H1 (cell line): Measurements from ENCODE around the gene MBNL1.

Source experiments
- CEBPB ChIP-seq: IDR thresholded peaks from 2 replicates; pipeline ENCODE4 v1.6.1; 2012; ENCODE audit warnings: low read depth, low read length
- EP300 ChIP-seq, 2 experiments: IDR thresholded peaks; 1 replicate in 1 of 2; 2 replicates in 1 of 2; pipeline ENCODE4 v1.6.1; 2011 to 2012; ENCODE audit warnings: low read depth in 2 of 2, low read length in 2 of 2, mild to moderate bottlenecking in 2 of 2, borderline replicate concordance in 1 of 2, inconsistent platforms in 1 of 2, moderate library complexity in 1 of 2
- POLR2AphosphoS5 ChIP-seq: IDR thresholded peaks from 2 replicates; pipeline ENCODE4 v1.6.1; 2011; ENCODE audit warnings: low read depth, low read length
- TEAD4 ChIP-seq: IDR thresholded peaks from 2 replicates; pipeline ENCODE4 v1.6.1; 2012; ENCODE audit warnings: low read depth, low read length, inconsistent platforms, mixed read lengths
- TF ChIP-seq, protein P1 (sequence below), 3 experiments: IDR thresholded peaks; 1 replicate in 2 of 3; 2 replicates in 1 of 3; pipeline versions ENCODE4 v1.5.1 to v1.6.1; 2011; ENCODE audit warnings: low read length in 3 of 3, mild to moderate bottlenecking in 3 of 3, inconsistent platforms in 2 of 3, low read depth in 1 of 3, moderate library complexity in 1 of 3; ENCODE audit not compliant: insufficient read depth in 1 of 3; ENCODE audit errors: control extremely low read depth in 1 of 3

DNA sequence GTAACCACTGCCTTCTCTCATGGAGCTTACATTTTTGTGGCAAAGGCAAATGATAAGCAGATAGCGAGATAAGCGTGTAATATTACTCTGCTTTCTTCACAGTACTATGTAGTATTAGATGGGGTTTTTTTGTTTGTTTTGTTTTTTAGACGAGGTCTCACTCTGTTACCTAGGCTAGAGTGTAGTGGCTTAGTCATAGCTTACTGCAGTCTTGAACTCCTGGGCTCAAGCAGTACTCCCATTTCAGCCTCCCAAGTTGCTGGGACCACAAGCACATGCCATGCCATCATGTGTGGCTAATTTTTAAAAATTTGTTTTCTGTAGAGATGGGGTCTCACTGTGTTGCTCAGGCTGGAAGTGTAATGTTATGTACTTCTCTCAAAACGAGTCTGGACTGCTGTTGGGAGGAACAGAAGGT, 22.9 kb downstream of the MBNL1 start:
- no peak for TF ChIP-seq POLR2AphosphoS5
- TF ChIP-seq, protein P1, sequence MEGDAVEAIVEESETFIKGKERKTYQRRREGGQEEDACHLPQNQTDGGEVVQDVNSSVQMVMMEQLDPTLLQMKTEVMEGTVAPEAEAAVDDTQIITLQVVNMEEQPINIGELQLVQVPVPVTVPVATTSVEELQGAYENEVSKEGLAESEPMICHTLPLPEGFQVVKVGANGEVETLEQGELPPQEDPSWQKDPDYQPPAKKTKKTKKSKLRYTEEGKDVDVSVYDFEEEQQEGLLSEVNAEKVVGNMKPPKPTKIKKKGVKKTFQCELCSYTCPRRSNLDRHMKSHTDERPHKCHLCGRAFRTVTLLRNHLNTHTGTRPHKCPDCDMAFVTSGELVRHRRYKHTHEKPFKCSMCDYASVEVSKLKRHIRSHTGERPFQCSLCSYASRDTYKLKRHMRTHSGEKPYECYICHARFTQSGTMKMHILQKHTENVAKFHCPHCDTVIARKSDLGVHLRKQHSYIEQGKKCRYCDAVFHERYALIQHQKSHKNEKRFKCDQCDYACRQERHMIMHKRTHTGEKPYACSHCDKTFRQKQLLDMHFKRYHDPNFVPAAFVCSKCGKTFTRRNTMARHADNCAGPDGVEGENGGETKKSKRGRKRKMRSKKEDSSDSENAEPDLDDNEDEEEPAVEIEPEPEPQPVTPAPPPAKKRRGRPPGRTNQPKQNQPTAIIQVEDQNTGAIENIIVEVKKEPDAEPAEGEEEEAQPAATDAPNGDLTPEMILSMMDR (IDR thresholded peaks at IDR 0.05; ENCODE audit: control extremely low read depth in 1 of 3, insufficient read depth in 1 of 3, low read depth in 1 of 3, low read length in 3 of 3) = no peak
- TF ChIP-seq TEAD4 = no peak
- TF ChIP-seq EP300 (IDR thresholded peaks at IDR 0.05; ENCODE audit: borderline replicate concordance in 1 of 2, low read depth in 2 of 2, low read length in 2 of 2) = no peak
- no peak for TF ChIP-seq CEBPB
